WTC11 (cell line): ENCODE data around the gene ARL4C. TPM values are rescaled to one million over a fixed set of nuclear protein-coding genes. Genes with fewer than 3 reads are reported as not detected.

Experiments
- ATAC-seq: fragments of 200-7000 bp; cut with Tn5 transposase; 2 replicates; pipeline ENCODE4 v1.10.0; 2021; ENCODE audit warnings: mild to moderate bottlenecking, moderate library complexity
- CTCF ChIA-PET: fragments of 300-600 bp; sonication (Branson Sonifier 250); formaldehyde crosslinking; loops from one replicate; lab custom pipeline; 2021; ENCODE audit warnings: antibody characterized with exemption; lab: Charles Lee
- POLR2A ChIA-PET: fragments of 350-600 bp; sonication (Branson Sonifier 250); formaldehyde crosslinking; loops from one replicate; lab custom pipeline; 2021; ENCODE audit warnings: antibody characterized with exemption; lab: Charles Lee
- DNase-seq: peaks from one replicate; pipeline ENCODE4 v3.0.0; 2021; ENCODE audit warnings: low spot score
- H3K27ac Mint-ChIP-seq: 2 replicates; pipeline ENCODE4 v1.8.0; 2021; ENCODE audit warnings: mixed read lengths
- H3K27me3 Mint-ChIP-seq: 2 replicates; pipeline ENCODE4 v1.8.0; 2021; ENCODE audit warnings: low read depth, mild to moderate bottlenecking, moderate library complexity, mixed read lengths
- H3K36me3 Mint-ChIP-seq: 2 replicates; pipeline ENCODE4 v1.8.0; 2021; ENCODE audit warnings: mixed read lengths
- H3K4me1 Mint-ChIP-seq: 2 replicates; pipeline ENCODE4 v1.8.0; 2022; ENCODE audit warnings: mixed read lengths
- H3K4me3 Mint-ChIP-seq: 2 replicates; pipeline ENCODE4 v1.8.0; 2021; ENCODE audit warnings: mild to moderate bottlenecking, moderate library complexity, mixed read lengths
- H3K9me3 Mint-ChIP-seq: 2 replicates; pipeline ENCODE4 v1.8.0; 2021; ENCODE audit warnings: mixed read lengths
- ARID4B ChIP-seq: sonication (generic); formaldehyde crosslinking; IDR thresholded peaks from 2 replicates; pipeline ENCODE4 v1.8.0; 2023; ENCODE audit warnings: missing genetic modification reagents, mild to moderate bottlenecking, borderline replicate concordance
- CBFB ChIP-seq: sonication (generic); formaldehyde crosslinking; IDR thresholded peaks from 2 replicates; pipeline ENCODE4 v1.8.1; 2022; ENCODE audit warnings: mild to moderate bottlenecking, low read depth, missing genetic modification reagents
- CREM ChIP-seq: sonication (generic); formaldehyde crosslinking; IDR thresholded peaks from 2 replicates; pipeline ENCODE4 v1.8.1; 2022; ENCODE audit warnings: mild to moderate bottlenecking, missing genetic modification reagents, moderate library complexity
- E2F4 ChIP-seq: sonication (generic); formaldehyde crosslinking; IDR thresholded peaks from 2 replicates; pipeline ENCODE4 v1.8.1; 2022; ENCODE audit warnings: low read depth, mild to moderate bottlenecking, moderate library complexity, missing genetic modification reagents, borderline replicate concordance
- ESRRA ChIP-seq: sonication (generic); formaldehyde crosslinking; IDR thresholded peaks from 2 replicates; pipeline ENCODE4 v1.8.1; 2022; ENCODE audit warnings: mild to moderate bottlenecking, missing genetic modification reagents, borderline replicate concordance
- IRF1 ChIP-seq: sonication (generic); formaldehyde crosslinking; IDR thresholded peaks from 2 replicates; pipeline ENCODE4 v1.8.0; 2023; ENCODE audit warnings: missing genetic modification reagents
- IRF2 ChIP-seq: sonication (generic); formaldehyde crosslinking; IDR thresholded peaks from 2 replicates; pipeline ENCODE4 v1.8.0; 2022; ENCODE audit warnings: low read depth, missing genetic modification reagents, borderline replicate concordance
- MYBL2 ChIP-seq: sonication (generic); formaldehyde crosslinking; IDR thresholded peaks from 2 replicates; pipeline ENCODE4 v1.8.1; 2023; ENCODE audit warnings: mild to moderate bottlenecking, moderate library complexity, missing genetic modification reagents
- NFYB ChIP-seq: sonication (generic); formaldehyde crosslinking; conservative IDR thresholded peaks from 2 replicates; pipeline ENCODE4 v1.8.0; 2022; ENCODE audit warnings: low read depth, missing genetic modification reagents
- NR3C1 ChIP-seq: sonication (generic); formaldehyde crosslinking; conservative IDR thresholded peaks from 2 replicates; pipeline ENCODE4 v1.8.1; 2023; ENCODE audit warnings: low read depth, mild to moderate bottlenecking, missing genetic modification reagents
- OVOL2 ChIP-seq: fragments of 250-450 bp; sonication (Bioruptor Pico); IDR thresholded peaks from 2 replicates; pipeline ENCODE4 v1.9.0; 2021; ENCODE audit warnings: mild to moderate bottlenecking, borderline replicate concordance
- RELA ChIP-seq: sonication (generic); formaldehyde crosslinking; IDR thresholded peaks from 2 replicates; pipeline ENCODE4 v1.8.1; 2022; ENCODE audit warnings: missing genetic modification reagents, mild to moderate bottlenecking, borderline replicate concordance
- RORB ChIP-seq: fragments of 250-450 bp; sonication (Bioruptor Pico); IDR thresholded peaks from 2 replicates; pipeline ENCODE4 v1.9.0; 2021; ENCODE audit warnings: mild to moderate bottlenecking
- SMAD4 ChIP-seq: sonication (generic); formaldehyde crosslinking; IDR thresholded peaks from 2 replicates; pipeline ENCODE4 v1.8.0; 2022; ENCODE audit warnings: mild to moderate bottlenecking, missing genetic modification reagents
- SOX15 ChIP-seq: fragments of 250-450 bp; sonication (Bioruptor Pico); IDR thresholded peaks from 2 replicates; pipeline ENCODE4 v1.9.0; 2021; ENCODE audit warnings: mild to moderate bottlenecking
- ZNF138 ChIP-seq: sonication (generic); formaldehyde crosslinking; conservative IDR thresholded peaks from 2 replicates; pipeline ENCODE4 v1.8.1; 2022; ENCODE audit warnings: mild to moderate bottlenecking, moderate library complexity, missing genetic modification reagents
- ZNF512 ChIP-seq: sonication (generic); formaldehyde crosslinking; IDR thresholded peaks from 2 replicates; pipeline ENCODE4 v1.8.1; 2022; ENCODE audit warnings: missing genetic modification reagents, borderline replicate concordance
- ZNF671 ChIP-seq: fragments of 250-450 bp; sonication (Bioruptor Pico); IDR thresholded peaks from 2 replicates; pipeline ENCODE4 v1.8.0; 2021; ENCODE audit warnings: mild to moderate bottlenecking
- total RNA-seq: library from RNA; stranded (reverse); gene quantifications from 3 replicates; pipeline ENCODE4 v1.2.3, GENCODE V29; 2021
- TF ChIP-seq, protein P1 (sequence below): sonication (generic); formaldehyde crosslinking; IDR thresholded peaks from 2 replicates; pipeline ENCODE4 v1.8.0; 2022; ENCODE audit warnings: mild to moderate bottlenecking, missing genetic modification reagents
- TF ChIP-seq, protein P2 (sequence below): sonication (generic); formaldehyde crosslinking; IDR thresholded peaks from 2 replicates; pipeline ENCODE4 v1.8.1; 2022; ENCODE audit warnings: mild to moderate bottlenecking, moderate library complexity, missing genetic modification reagents

Gene ARL4C
- total RNA-seq, 1 experiment from 2014 or later = 10.6 TPM

GRCh38 chr2:234502919-234503285, 6.0 kb upstream of the ARL4C start (continued):
- no peak for TF ChIP-seq IRF1 (CRISPR knock-in tag)

DNA sequence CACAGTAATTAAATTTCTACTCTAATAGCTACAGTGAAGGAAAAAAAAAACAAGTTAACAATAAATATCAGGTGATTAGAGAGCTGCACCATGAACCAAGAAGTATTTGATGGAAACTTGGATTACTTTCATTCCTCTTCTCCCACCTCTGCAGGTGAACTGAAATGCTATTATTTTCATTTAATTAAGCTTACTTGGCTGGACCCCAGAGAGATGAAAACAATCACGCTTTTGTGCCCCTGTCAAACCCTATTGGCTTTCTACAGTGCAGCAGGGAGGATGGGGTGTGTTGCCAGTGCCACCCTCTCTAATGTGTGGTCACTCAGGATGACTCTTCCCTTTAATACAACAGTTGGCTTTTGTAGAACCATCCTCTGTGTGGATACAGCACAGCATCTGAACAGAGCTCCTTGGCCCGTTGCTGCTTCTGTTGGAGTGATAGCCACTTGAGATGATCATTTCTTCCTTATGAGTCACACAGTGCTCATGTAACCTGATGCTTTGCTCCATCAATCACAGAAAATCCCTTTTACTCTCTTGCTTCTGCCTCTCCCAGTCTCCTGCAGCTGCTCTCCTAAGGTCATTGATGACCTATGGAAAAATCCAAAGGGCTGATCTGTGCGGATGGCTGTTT, 5.5 kb upstream of the ARL4C start:
- Mint-ChIP-seq H3K4me1 (peaks cover 20% of the 10 kb centered on the region), H3K36me3 (no peaks in the 10 kb centered on the region), H3K27me3 (peaks cover 16% of the 10 kb centered on the region), H3K4me3 (no peak overlapping the region), H3K9me3 (no peaks in the 10 kb centered on the region), H3K27ac (no peak overlapping the region)
- ChIA-PET CTCF (interaction anchor here (0.7 to 1.0 kb wide), 3 partner anchors 130 to 367 kb away, joined by 3 read pairs; no protein-coding TSS in a partner anchor), POLR2A (no interaction called here)
- no peak for TF ChIP-seq ZNF138 (CRISPR knock-in tag)
- no peak for TF ChIP-seq NFYB (CRISPR knock-in tag)
- no peak for DNase-seq
- ATAC-seq = no peak

- peaks cover 25% of the 10 kb centered on the region for H3K27me3 Mint-ChIP-seq
- no peaks in the 10 kb centered on the region for H3K36me3 Mint-ChIP-seq
- peak; percentile 24 for ATAC-seq
- POLR2A ChIA-PET = no interaction called here
- CTCF ChIA-PET = interaction anchor here (0.7 to 2.0 kb wide), 7 partner anchors 45 to 616 kb away, joined by 3 to 13 read pairs (median 4); no protein-coding TSS in a partner anchor
- no peak overlapping the region for H3K4me3 Mint-ChIP-seq
- TF ChIP-seq SMAD4 (CRISPR knock-in tag) (no peak), NFYB (CRISPR knock-in tag) (no peak), CBFB (CRISPR knock-in tag) (no peak), MYBL2 (CRISPR knock-in tag) (no peak), ZNF512 (CRISPR knock-in tag) (no peak), E2F4 (CRISPR knock-in tag) (no peak), SOX15 (CRISPR knock-in tag) (no peak), IRF2 (no peak), CREM (CRISPR knock-in tag) (no peak), ARID4B (CRISPR knock-in tag) (no peak), ESRRA (CRISPR knock-in tag) (no peak), NR3C1 (CRISPR knock-in tag) (no peak), ZNF671 (CRISPR knock-in tag) (no peak), OVOL2 (CRISPR knock-in tag) (no peak), RORB (CRISPR knock-in tag) (no peak), RELA (CRISPR knock-in tag) (no peak)
- TF ChIP-seq, protein P1, sequence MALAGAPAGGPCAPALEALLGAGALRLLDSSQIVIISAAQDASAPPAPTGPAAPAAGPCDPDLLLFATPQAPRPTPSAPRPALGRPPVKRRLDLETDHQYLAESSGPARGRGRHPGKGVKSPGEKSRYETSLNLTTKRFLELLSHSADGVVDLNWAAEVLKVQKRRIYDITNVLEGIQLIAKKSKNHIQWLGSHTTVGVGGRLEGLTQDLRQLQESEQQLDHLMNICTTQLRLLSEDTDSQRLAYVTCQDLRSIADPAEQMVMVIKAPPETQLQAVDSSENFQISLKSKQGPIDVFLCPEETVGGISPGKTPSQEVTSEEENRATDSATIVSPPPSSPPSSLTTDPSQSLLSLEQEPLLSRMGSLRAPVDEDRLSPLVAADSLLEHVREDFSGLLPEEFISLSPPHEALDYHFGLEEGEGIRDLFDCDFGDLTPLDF (CRISPR knock-in tag) = no peak
- TF ChIP-seq, protein P2, sequence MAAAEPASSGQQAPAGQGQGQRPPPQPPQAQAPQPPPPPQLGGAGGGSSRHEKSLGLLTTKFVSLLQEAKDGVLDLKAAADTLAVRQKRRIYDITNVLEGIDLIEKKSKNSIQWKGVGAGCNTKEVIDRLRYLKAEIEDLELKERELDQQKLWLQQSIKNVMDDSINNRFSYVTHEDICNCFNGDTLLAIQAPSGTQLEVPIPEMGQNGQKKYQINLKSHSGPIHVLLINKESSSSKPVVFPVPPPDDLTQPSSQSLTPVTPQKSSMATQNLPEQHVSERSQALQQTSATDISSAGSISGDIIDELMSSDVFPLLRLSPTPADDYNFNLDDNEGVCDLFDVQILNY (CRISPR knock-in tag) = no peak
- no peak overlapping the region for H3K27ac Mint-ChIP-seq
- H3K4me1 Mint-ChIP-seq = peaks cover 23% of the 10 kb centered on the region
- no peaks in the 10 kb centered on the region for H3K9me3 Mint-ChIP-seq
- peak; percentile 46 for DNase-seq
Observed at GRCh38 chr2:234500394-234501006, 3.6 kb upstream of the ARL4C start.
